Right ventricle myocardium superior (tissue), 1 donor: ENCODE results near the gene JOSD1. TPM values are rescaled to one million over a fixed set of nuclear protein-coding genes. Genes with fewer than 3 reads are reported as not detected.

Experiments
- ATAC-seq: fragments of 200-7000 bp; cut with Tn5 transposase; one replicate; pipeline ENCODE4 v1.9.1; 2020; ENCODE audit warnings: mild to moderate bottlenecking; ENCODE audit not compliant: poor library complexity
- DNase-seq: peaks from one replicate; pipeline ENCODE4 v3.0.0-alpha.2; 2020
- intact Hi-C: fragments of 100-400 bp; cut with DNase I; formaldehyde crosslinking; loops from one replicate; pipeline ENCODE4 v1.11.2; 2022
- total RNA-seq: library from RNA; stranded (reverse); fragmentation: NEBNext Ultra II Directional; extraction: Animal tissue kit (Norgen Biotek cat#: 25700); gene quantifications from one replicate; pipeline ENCODE4 v1.2.1, GENCODE V29; 2021
- donor health status: DM: no; HTN: yes; CAD: no; lungs with severe emphysema.

The JOSD1 gene
- total RNA-seq, 1 donor from 2014 or later: 17.2 TPM

DNA sequence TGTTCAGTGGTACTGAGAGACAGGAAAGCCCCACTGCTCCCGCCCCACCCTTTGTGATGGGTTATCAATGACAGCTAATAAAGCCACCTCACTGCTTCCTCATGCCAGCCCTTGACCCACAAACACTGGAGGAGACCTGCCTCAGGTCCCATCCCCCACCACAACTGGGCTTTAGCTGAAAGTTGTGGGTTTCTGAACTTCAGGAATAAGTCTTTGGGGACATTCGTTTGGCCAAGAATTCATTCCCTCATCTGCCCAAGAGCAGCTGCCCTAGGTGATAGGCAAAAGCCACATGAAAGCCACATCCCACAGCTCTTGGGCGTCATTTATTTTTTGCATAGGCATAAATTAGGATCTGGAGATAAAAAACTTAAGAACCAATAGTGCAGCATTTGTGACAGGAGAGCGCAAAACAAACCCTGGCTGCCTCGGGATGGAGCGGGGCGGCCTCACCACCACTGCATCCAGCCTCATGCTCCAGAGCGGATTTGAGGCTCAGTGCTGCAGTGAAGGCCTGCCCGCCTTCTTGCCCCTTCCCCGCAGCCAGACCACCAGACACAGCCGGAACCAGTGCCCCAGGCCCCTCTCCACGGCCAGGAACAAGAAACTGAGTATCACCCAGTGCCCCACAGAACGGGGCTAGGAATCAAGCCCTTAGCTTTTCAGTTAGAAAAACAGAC is 33.8 kb upstream of the JOSD1 start:
- intact Hi-C loops: no loop called here
- ATAC-seq: no peak
- DNase-seq: peak; percentile 26

DNA sequence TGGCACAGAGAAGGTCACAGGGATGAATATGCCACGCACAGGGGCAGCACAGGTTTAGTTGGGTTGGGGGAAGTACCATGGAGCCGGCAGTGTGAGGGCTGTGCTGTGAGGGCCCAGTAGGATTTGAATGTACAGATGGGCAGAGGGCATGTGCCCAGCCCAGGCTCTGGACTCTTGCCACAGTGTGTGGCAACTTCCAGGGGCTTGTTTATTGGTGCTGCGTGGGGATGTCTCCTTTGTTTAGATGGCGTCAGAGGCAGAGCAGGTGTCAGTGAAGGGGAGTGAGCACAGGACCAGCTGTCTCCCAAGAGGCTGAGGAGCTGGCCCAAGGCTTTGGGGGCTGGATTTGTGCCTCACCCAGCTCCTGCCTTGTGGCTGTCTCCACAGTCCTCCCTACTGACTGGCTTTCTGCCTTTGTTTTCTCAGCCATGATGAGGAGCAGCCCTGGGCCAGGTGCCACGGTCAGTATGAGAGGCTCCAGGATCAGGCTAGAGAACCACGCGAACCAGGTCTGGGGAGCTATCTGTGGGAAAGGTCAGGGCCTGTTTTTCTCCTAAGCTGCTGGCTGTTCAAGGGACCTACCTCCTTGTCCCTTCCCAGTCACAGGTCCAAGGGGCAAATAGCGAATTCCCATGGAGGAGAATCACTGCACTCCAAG is 33.1 kb upstream of the JOSD1 start:
- intact Hi-C loops: no loop called here
- ATAC-seq (peak; percentile 73), DNase-seq (peak; percentile 77)

DNA sequence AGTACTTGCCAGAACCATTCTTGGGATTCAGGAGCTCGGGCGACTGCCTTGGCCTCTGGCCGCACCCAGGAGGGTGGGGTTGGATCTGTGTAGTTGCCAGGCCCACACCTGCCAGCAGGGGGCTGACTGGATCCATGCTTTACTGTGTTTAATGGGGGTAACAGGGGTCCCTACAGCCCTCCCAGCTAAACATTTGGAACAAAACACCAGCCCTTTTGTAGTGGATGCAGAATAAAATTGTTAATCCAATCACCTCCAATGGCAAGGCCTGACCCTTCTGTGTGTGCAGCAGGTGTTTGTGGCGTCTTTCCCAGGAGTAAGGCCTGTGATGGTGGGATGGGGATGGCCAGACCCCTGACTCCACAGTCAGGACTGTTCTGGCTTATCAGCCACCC is 32.6 kb upstream of the JOSD1 start:
- intact Hi-C loops: no loop called here
- peak; percentile 59 for DNase-seq
- ATAC-seq: peak; percentile 47

DNA sequence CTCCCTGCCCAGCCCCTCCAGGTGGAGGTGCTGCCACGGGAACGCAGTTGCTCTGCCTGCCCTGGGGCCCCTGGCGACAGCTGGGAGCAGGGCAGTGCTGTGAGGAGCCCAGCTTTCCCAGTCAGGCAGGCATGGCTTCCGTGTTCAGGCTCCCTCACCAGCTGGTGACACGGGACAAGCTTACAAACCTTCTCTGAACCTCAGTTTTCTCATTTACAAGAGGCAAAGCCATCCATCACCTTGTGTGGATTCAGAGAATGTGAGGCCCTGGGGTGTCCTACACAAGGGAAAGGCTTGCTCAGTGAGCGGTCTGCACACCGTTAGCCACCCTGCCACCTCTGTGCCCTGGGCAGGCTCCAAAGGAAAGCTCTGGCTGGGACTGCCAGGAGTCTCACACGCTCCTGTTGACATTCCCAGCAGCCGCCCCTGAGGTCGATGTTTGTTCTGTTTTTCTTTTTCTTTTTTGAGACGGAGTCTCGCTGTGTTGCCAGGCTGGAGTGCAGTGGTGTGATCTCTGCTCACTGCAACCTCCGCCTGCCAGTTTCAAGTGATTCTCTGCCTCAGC is 31.6 kb upstream of the JOSD1 start:
- intact Hi-C loops: no loop called here
- no peak for DNase-seq
- ATAC-seq: peak; percentile 46

DNA sequence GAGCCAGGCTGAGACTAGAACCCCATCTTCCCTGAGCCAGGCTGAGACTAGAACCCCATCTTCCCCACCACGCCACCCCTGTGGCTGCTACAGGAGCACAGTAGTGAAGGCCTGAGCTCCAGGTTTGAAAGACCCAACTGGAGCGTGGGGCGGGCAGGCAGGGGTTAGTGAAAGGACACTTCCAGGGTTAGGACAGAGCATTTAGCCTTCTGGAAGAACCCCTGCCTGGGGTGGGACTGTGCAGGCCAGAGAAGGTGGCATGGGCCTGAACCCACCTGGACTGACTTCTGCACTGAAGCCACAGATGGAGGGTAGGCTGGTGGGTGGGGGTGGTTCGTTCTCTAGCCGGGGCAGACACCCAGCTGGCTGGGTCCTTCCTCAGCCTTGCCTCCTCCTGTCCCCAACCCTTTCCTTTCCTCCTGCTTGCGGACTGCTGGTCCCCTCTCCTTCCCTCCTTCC is 31.0 kb upstream of the JOSD1 start:
- no peak for ATAC-seq
- intact Hi-C loops: no loop called here
- no peak for DNase-seq

DNA sequence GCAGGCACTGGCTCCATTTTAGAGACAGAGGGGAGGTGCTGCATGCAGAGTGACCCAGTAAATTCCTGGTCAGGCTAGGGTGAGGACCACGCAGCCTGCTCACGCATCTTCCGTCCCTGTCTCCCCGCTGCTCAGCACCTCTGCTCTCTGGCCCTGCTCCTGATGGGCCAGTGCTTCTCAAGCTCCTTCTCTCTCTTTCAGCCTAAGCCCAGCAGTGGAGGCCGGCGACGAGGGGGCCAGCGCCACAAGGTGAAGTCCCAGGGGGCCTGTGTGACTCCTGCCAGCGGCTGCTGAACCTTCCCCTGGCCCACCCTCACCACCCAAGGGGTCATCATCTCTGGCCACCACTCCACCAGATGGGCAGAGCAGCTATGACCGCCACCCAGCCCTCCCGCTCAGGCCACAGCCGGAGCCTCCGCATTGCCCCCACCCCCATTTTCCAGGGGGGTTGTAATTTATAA is 29.7 kb upstream of the JOSD1 start:
- ATAC-seq (no peak), DNase-seq (no peak)
- intact Hi-C loops: no loop called here

DNA sequence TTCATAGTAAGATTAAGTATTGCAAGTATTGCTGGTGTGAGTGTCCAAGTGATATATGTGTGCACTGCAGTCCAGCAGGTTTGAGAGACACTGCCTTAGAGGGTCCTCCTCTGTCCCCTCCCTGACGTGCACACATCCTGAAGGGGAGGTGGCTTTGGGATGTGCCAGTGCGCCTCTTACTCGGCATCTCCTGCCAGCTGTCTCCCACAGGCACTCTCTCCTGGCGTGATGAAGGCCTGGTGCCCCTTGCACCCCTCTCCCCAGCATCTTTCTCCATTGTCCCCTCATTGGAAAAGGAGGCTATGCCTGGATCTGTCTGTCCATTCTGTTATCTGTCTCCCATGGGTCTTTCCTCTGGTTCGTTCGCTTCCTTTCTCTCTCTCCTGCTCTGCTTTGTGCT is 29.2 kb upstream of the JOSD1 start:
- ATAC-seq: no peak
- intact Hi-C loops: no loop called here
- no peak for DNase-seq

DNA sequence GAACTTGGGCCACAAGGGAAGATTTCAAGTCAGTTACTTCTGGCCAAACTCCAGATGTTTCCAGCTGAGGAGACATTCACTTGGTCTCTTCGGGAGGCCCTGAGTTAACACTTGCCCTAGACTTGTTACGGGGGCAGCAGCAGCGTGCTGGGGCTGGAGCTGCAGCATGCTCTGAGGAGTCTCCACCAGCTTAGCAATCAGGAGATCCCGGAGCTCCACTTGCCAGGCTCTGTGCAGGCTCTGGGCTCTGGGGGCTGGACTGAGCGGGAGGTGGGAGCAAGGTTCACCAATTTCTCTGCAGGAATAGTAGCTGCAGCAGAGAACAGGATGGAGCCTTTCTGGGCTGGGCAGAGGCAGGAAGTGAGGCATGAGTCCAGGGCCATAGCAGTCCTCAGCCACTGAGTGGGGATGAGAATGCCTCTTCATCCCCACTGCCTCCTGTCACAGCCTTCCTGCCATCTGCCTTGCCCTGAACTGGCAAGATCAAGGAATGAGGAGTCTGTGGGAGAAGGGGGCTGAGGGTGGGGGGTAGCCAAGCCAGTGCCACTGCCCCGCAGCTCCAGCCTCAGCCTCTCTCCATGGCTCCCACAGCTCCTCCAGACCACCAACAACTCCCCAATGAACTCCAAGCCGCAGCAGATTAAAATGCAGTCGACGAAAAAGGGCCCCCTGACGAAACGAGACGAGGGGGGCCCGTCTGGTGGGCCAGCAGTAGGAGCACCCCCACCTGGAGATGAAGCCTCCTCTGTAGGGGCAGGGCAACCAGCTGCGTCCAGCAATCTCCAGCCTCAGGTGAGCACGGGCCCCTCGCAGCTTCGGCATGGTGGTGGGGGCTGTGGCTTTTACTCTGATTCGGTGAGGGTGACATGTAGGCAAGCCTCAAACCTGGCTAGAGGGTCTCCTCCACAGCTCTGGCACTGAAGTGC is 28.4 kb upstream of the JOSD1 start:
- DNase-seq (no peak), ATAC-seq (no peak)
- intact Hi-C loops: no loop called here

DNA sequence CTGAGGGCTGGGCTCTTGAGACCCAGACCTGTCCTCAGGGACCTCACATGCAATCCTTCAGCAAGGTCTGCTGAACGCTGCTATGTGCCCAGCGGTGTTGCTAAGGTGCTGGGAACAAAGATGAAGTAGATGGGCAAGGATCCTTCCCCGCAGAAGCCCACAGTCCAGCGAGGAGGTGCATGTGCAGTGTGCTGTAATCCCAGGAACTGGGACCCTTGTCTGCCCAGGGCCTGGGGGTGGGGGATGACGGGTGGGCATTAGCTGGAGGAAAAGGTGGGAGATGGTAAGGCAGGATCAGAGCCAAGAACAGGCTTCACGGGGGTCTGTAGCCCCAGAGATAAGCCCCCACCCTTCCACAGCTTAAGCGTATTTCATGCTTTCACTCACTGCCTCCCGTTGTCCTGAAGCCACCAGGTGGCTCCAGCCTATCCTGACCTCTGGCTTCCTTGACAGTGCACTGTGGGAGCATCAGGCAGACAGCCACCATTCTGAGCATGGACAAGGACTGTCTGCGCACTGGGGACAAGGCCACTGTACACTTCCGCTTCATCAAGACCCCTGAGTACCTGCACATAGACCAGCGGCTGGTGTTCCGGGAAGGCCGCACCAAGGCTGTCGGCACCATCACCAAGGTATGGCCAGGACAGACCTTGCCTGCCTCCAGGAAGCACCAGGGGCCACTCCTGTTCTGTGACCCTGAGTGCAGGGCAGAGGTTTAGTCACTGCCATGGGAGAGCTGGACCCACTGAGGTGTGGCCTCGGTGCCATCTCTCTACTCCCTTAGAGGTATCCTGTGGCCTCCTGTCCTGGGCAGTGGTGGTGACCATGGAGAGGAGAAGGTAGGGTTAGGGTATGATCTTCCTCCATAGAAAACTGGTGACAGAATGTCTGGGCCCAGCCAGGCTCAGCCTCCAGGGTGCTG is 27.0 kb upstream of the JOSD1 start:
- intact Hi-C loops: no loop called here
- no peak for DNase-seq
- ATAC-seq: no peak

DNA sequence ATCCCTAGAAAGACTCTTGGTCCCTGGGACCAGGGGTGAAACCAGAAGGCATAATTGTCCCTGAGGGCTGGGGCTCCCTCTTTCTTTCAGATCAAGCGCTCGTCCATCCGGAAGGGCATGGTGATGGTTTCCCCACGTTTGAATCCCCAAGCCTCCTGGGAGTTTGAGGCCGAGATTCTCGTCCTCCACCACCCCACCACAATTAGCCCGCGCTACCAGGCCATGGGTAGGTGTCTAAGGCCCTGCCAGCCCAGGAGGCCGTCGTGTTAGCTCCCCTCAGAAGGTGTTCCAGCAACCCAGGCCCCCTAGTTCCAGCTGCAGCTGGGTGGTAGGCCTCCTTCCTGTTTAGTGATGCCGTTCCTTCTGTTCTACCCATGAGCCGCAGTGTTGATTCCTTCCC is 26.4 kb upstream of the JOSD1 start:
- ATAC-seq: no peak
- no peak for DNase-seq

DNA sequence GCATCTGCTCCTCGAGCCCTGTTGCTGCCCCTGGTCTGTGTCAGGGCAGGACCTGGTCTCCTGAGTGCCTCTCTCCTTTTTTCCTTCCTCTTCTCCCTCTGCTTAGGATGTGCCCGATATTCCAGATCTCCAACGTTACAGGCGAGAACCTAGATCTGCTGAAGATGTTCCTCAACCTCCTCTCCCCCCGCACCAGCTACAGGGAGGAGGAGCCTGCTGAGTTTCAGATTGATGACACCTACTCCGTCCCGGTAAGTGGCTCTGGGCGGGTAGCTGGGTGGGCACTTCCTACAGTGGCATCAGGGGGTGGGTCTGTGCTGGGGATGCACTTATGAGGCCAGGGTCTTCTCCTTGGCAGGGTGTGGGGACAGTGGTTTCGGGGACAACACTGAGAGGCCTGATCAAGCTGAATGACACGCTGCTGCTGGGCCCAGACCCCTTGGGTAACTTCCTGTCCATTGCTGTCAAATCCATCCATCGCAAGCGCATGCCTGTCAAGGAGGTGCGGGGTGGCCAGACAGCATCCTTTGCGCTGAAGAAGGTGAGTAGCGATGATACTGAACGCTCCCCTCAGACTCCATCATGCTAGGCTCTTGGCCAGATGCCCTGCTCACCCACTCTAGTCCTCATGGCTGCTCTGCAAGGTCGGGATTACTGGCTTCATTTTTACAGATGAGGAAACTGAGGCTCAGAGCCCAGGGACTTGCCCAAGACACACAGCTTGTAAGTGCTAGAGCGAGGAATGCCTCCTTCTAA is 25.3 kb upstream of the JOSD1 start:
- intact Hi-C loops: no loop called here
- DNase-seq (no peak), ATAC-seq (no peak)

More for the DNA sequence above, 26.4 kb upstream of the JOSD1 start:
- intact Hi-C loops: no loop called here

DNA sequence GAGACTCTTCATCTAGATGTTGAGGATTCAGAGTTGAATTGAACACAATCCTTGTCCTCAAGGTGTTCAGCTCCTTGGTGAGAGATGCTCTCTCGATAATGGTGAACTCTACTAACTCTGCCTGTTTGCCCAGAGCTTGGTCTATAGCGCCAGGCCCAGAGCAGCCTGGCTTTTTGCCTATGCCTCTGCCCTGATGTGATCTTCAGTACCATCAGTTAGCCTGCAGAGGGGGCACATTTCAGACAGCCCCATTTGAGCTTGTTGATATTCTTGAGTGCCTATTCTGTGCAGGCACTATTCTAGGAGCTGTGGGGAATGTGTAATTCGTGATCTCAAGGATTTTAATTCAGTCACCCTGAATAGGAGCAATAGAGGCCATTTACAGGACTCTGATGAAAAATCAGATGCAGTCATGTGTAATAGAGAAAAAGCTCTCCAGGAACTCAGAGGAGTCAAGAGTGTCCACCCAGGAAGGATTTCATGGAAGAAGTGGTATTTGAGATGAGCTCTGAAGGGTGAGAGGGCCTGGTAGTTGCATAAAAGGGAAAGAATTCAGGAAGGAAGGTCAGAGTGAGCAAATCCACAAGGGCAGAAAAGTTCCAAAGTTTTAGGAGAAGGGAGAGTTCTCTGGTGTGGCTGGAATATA is 24.3 kb upstream of the JOSD1 start:
- no peak for DNase-seq
- peak; percentile 14 for ATAC-seq
- intact Hi-C loops: no loop called here

DNA sequence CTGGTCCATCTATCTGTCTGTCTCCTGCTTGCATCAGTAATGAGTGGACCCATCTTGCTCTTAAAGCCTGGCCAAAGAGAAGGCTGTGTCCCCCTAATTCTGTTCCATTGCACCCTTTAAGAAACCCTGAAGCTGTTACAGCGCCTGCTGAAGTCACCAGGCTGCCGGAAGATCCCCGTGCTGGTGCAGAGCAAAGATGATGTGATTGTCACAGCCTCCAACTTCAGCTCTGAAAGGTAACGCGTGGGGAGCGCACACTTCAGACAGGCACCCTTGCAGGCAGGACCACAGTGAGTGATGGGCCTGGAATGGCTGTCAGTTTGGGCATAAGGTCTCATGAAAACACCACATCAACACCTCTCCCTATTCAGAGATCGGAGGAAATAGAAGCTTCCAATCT is 23.4 kb upstream of the JOSD1 start:
- no peak for DNase-seq
- ATAC-seq: no peak
- intact Hi-C loops: no loop called here

DNA sequence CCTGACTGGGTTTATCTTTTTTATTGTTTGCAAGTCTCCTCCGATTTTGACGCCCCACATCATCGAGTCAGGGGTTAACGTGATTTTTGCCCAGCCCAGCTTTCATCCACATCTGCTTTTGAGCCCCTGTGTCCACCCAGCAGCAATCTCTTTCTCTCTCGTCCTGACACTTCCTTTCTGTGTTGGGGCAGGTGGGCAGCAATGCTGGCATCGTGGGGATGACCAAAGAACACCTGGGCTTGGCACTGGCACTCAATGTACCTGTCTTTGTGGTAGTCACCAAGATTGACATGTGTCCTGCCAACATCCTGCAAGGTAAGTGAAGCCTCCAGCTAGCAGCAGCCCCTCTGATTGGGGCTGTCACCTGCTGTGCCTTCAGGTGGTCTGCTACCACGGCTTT is 20.8 kb upstream of the JOSD1 start:
- intact Hi-C loops: no loop called here
- ATAC-seq: no peak
- no peak for DNase-seq

DNA sequence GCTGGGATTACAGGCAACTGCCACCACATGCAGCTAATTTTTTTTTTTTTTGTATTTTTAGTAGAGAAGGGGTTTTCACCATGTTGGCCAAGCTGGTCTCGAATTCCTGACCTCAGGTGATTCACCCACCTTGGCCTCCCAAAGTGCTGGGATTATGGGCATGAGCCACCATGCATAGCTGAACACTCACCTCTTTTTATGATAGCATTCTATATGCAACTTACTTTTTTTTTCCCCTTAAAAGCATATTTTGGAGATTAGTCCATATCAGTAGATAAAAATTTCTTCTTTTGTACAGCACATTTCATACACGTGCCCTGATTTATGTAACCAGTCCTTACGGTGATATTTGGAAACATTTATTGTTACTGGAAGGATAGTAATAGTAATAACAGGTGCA is 19.6 kb upstream of the JOSD1 start:
- DNase-seq (no peak), ATAC-seq (no peak)
- intact Hi-C loops: no loop called here

DNA sequence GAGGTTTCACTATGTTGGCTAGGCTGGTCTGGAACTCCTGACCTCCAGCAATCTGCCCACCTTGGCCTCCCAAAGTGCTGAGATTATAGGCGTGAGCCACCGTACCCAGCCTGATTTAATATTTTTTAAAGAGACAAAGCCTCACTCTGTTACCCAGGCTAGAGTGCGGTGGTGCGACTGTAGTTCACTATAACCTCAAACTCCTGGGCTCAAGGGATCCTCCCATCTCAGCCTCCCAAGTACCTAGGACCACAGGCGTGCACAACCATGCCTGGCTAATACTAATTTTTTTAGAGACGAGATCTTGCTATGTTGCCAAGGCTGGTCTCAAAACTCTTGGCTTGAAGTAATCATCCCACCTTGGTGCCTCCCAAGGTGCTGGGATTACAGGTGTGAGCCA is 18.5 kb upstream of the JOSD1 start:
- intact Hi-C loops: no loop called here
- ATAC-seq: no peak
- DNase-seq: no peak

DNA sequence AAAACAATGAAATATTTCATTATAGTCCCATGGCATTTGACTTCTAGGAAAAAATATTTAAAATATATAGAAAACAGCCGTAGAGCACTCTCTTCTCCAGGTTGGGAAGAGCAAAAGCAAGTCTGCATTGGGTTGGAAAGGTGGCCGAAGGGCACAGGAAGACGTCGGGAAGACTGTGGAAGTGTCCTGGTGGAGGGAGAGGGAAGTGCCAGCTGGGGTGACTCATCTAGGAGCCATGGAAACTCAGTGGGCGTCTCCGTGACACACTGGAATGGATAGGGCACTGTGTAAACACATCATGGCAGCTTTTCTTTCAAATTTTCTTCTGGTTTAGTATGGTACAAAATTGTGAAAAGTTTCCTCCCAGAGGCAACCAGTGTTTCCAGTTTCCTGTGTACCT is 17.7 kb upstream of the JOSD1 start:
- intact Hi-C loops: no loop called here
- ATAC-seq (peak; percentile 75), DNase-seq (no peak)
